ENCODE data around the gene TIMP3.

GRCh38 chr22:32815943-32816342 is 14.4 kb downstream of the TIMP3 start:
- TF ChIP-seq CTCF (IDR thresholded peaks at IDR 0.05) (no peak), POLR2A (IDR thresholded peaks at IDR 0.05) (no peak)

Measured in upper lobe of left lung (tissue), 4 donors.